Measurements from ENCODE around the gene RGS13.

The RGS13 gene, protein sequence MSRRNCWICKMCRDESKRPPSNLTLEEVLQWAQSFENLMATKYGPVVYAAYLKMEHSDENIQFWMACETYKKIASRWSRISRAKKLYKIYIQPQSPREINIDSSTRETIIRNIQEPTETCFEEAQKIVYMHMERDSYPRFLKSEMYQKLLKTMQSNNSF

DNA sequence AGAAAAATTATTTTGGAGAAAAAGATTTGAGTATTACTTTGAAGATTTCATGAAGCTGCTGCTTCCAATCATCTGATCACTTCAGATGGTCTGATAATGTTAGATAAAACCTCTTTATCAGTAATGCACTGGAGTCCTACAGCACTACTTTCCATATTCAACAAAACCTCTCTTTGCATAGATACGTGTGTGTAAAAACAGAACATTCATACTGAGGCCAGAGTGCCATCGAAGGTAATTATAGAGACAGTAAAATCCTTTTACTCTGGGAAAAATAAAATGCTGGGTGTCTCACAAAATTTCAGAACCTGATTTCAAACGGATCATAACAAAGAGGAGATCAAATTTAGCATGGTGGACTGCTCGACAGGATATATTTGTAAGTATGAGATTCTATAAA lies at the start of gene RGS13:
TSS of gene RGS13 (plus strand) at position 209 of the 400 bp plus-strand sequence. CDS start 8,188 bp downstream, outside the sequence.
- H3K9me3 ChIP-seq (ENCODE audit: control insufficient read depth, insufficient read depth, low read length) = no peaks in the 10 kb centered on the region
- peaks cover 7% of the 10 kb centered on the region for H3K4me1 ChIP-seq (ENCODE audit: insufficient read depth, low read length)
- no peaks in the 10 kb centered on the region for H3K36me3 ChIP-seq (ENCODE audit: insufficient read depth, low read length)
- H3K9ac ChIP-seq (ENCODE audit: low read depth, low read length) = no peak within 1 kb of the TSS

DNA sequence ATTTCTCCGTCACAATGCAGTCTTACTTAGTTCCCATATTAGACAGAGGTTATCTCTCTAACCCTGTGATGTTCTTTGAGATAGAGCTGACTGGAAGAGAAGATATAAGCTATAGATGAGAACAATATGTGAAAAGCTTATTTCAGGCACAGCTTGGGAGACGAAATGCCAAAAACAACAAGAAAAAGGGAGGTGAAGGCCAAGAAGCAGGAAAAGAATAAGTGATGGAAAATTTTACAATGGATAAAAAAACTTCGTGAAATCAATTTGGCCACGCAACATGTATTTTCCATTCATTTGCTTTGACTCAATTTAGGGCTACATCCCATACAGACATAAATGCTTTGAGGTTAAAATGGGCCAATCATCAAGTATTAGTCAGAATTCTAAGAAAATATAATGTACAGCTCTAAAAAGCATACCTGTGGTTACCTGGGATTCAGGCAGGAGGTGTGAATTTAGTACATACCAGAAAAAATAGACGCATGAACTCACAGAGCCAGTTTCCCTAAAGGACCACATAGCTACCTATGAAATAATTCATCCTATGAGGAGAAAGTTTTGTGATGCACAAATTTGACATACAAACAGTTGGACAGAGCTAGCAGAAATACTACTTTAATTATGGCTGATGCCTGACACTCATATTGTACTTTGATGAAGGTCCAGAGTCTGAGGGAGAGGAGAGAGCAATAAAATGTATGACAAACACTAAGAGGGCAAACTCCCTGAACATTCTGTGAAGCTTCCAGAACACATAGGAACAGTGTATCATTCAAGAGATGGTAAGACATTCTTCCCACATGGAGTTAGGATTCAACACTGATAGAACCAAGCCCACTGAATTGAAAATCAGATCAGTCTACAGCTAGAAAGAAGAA lies 48.3 kb upstream of the RGS13 start:
- Histone ChIP-seq H3K9me3 (ENCODE audit: control insufficient read depth, insufficient read depth, low read length) (no peaks in the 10 kb centered on the region), H3K4me1 (ENCODE audit: insufficient read depth, low read length) (no peaks in the 10 kb centered on the region), H3K9ac (ENCODE audit: low read depth, low read length) (no peak overlapping the region), H3K36me3 (ENCODE audit: insufficient read depth, low read length) (no peaks in the 10 kb centered on the region)

DNA sequence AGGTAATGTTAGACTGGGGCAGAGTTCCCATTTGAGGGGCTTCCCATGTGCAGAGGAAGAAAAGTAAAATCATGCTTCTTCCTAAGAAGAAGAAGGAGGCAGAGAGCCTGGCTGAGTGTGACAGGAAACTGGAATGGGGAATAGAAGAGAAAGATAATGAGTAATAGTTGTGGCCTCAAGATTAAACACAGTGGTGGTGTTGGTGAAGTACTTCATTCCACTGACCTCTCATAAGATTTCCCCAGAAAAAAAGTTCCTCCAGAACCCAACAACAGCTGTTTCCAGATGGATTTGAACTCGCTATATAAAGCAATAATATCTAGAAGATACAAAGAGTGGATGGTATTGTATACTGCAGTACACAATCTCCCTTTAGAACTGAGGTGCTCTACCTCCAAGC lies 47.4 kb upstream of the RGS13 start:
- Histone ChIP-seq H3K9ac (ENCODE audit: low read depth, low read length) (no peak overlapping the region), H3K36me3 (ENCODE audit: insufficient read depth, low read length) (no peaks in the 10 kb centered on the region), H3K9me3 (ENCODE audit: control insufficient read depth, insufficient read depth, low read length) (no peaks in the 10 kb centered on the region), H3K4me1 (ENCODE audit: insufficient read depth, low read length) (no peaks in the 10 kb centered on the region)

DNA sequence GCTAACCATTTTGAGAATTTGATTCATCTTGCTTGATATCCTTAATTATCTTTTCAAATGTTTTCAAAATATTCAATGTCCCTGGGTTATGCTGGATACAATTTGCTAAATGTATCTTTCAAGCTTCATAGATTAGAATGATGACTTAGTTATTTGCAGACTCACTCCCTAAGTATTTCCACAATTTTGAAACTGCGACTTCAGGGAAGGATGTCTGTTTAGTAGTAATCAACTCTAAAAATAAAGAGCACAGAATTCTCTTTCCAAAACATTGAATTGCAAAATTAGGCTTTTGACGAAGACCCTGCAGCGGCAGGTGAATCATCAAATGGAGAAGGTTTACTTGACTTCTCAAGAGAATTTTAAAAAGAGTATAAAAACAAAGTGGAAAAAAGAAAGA lies 46.1 kb upstream of the RGS13 start:
- Histone ChIP-seq H3K4me1 (ENCODE audit: insufficient read depth, low read length) (no peaks in the 10 kb centered on the region), H3K9me3 (ENCODE audit: control insufficient read depth, insufficient read depth, low read length) (no peaks in the 10 kb centered on the region), H3K9ac (ENCODE audit: low read depth, low read length) (no peak overlapping the region), H3K36me3 (ENCODE audit: insufficient read depth, low read length) (no peaks in the 10 kb centered on the region)

DNA sequence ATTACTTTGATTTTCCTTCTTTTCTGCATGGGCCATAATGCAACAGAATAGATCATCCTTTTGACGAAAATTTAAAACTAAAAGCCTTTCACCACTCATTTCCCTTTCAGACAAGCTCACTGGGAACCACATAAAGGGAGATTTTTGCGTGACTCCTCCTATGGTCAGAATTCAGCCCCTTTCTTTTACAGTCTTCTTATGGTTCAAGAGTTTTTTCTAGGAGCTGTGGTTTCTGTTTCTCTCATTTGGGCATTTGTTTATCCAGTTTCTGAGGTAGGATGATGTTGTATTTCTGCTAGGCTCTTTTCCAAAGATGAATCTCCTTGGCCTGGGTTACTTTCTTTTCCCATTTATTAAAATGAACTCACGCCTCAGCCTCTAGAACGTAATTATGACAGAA lies 43.4 kb upstream of the RGS13 start:
- H3K36me3 ChIP-seq (ENCODE audit: insufficient read depth, low read length) = no peaks in the 10 kb centered on the region
- H3K9me3 ChIP-seq (ENCODE audit: control insufficient read depth, insufficient read depth, low read length) = no peaks in the 10 kb centered on the region
- H3K9ac ChIP-seq (ENCODE audit: low read depth, low read length) = no peak overlapping the region
- H3K4me1 ChIP-seq (ENCODE audit: insufficient read depth, low read length) = no peaks in the 10 kb centered on the region

DNA sequence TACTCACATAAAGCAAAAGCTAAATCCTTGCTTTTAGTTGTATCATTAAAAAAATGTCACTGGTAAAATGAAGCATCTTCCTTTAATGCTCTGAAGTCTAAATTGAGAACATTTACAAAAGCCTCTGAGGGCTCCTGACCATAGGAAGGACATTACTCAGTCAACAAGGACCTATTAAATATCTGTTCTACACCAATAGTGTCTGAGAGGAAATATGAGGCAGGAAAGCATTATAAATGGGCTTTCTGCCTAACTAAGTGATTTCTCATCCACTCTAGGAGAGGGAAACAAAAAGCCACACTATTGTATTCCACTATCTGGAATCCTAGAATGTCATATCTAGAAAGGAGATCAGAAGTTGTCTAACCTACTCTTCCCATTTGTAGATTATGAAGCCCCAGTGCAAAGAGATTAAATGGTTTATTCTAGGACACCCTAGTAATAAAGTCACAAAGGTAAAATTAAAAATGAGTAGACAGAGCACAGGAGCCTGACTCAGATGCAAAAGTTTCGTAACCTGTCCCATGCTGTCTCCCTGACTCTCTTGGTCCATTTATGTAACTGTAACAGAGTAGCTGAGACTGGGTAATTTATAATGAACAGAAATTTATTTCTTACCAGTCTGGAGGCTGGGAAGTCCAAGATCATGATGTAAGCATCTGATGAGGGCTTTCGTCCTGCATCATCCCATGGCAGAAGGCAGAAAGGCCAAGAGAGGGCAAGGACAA lies 42.8 kb upstream of the RGS13 start:
- H3K9me3 ChIP-seq (ENCODE audit: control insufficient read depth, insufficient read depth, low read length) = no peaks in the 10 kb centered on the region
- H3K4me1 ChIP-seq (ENCODE audit: insufficient read depth, low read length) = no peaks in the 10 kb centered on the region
- H3K9ac ChIP-seq (ENCODE audit: low read depth, low read length) = no peak overlapping the region
- no peaks in the 10 kb centered on the region for H3K36me3 ChIP-seq (ENCODE audit: insufficient read depth, low read length)

DNA sequence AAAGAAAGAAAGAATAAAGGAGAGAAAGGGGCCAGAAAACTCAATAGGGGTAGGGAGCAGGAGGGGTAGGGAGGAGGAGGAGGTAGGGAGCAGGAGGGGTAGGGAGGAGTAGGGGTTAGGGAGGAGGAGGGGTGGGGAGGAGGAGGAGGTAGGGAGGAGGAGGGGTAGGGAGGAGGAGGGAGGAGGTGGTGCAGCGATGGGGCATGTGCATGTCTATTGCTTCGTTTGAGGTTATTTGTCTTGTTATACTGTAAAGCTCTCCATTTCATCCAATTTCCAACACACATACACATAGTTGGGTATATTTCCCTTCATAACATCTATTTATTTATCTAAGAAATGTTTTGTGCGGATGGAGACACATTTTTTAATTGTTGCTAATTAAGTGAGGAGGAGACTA lies 40.6 kb upstream of the RGS13 start:
- Histone ChIP-seq H3K9ac (ENCODE audit: low read depth, low read length) (no peak overlapping the region), H3K36me3 (ENCODE audit: insufficient read depth, low read length) (no peaks in the 10 kb centered on the region), H3K9me3 (ENCODE audit: control insufficient read depth, insufficient read depth, low read length) (no peaks in the 10 kb centered on the region), H3K4me1 (ENCODE audit: insufficient read depth, low read length) (no peaks in the 10 kb centered on the region)

DNA sequence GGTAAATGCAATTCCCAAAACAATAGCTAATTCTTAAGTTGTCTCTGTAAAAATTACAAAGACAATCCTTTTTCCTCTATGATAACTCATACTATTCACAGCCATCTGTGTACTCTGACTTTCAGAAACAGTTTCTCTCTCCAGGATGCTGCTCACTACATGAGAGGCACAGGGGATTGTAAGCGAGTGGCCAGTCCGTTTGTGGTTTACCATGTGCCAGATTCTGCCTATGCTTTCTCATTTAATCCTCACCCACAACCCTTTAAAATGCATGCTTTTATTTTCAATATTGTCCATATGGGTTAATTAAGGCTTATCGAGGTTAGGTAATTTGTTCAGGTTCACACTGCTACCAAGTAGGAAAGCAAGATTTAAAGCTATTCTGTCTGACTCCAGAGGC lies 37.4 kb upstream of the RGS13 start:
- no peaks in the 10 kb centered on the region for H3K36me3 ChIP-seq (ENCODE audit: insufficient read depth, low read length)
- no peaks in the 10 kb centered on the region for H3K4me1 ChIP-seq (ENCODE audit: insufficient read depth, low read length)
- H3K9me3 ChIP-seq (ENCODE audit: control insufficient read depth, insufficient read depth, low read length) = no peaks in the 10 kb centered on the region
- no peak overlapping the region for H3K9ac ChIP-seq (ENCODE audit: low read depth, low read length)

DNA sequence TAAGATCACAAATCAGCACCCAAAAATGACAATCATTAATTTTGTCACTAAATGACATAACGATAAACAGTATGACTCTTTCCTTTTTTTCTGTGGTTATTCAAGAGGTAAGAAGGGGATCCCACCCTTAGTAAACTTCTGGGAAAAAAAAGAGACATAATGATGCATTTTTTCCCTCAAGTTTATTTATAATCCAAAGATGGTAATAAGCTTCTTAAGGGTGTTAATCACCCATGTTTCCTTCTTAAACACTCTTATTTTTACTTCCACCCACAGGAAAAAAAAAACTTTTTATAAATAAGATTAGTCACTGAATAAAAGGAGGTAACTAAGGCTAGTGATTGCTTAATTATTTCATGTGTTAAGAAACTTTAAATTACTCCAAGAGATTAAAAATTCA lies 35.7 kb upstream of the RGS13 start:
- no peaks in the 10 kb centered on the region for H3K9me3 ChIP-seq (ENCODE audit: control insufficient read depth, insufficient read depth, low read length)
- no peaks in the 10 kb centered on the region for H3K36me3 ChIP-seq (ENCODE audit: insufficient read depth, low read length)
- H3K9ac ChIP-seq (ENCODE audit: low read depth, low read length) = no peak overlapping the region
- no peaks in the 10 kb centered on the region for H3K4me1 ChIP-seq (ENCODE audit: insufficient read depth, low read length)

DNA sequence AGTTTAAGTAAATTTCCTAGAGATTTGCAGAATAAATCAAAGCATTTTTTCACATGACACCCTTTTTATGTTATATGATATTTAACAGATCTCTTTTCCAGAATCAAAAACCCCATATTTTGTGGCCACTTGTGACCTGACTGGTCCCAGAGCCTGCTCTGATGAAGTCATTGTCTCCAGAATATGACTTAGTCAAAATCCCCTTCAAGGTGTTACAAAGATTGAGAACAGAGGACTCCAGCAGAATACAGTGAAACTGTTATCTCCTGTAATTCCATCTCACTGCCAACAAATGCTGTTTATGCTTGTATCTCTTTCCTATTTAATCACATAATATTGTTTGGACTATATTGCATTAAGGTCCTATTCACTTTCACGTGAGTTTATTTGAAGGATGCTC lies 34.8 kb upstream of the RGS13 start:
- Histone ChIP-seq H3K4me1 (ENCODE audit: insufficient read depth, low read length) (no peaks in the 10 kb centered on the region), H3K36me3 (ENCODE audit: insufficient read depth, low read length) (no peaks in the 10 kb centered on the region), H3K9ac (ENCODE audit: low read depth, low read length) (no peak overlapping the region), H3K9me3 (ENCODE audit: control insufficient read depth, insufficient read depth, low read length) (no peaks in the 10 kb centered on the region)

DNA sequence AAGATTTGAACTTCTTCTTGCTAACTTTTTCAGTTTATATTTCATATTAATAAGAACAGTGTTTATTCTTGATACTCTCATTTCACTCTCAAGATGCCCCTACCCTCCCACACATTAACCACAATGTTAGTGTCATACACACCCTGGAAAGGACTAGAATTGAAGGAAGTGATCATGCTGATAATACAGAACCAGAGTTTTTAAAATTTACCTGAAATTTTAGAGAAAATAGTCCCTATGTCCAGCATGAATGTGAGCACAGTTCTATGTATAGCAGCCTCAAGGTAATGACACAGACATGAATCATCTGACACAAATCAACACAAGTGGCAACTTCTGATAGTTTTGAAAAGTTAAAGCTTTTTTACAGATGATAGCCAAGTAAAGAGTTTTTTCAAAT lies 34.4 kb upstream of the RGS13 start:
- Histone ChIP-seq H3K9me3 (ENCODE audit: control insufficient read depth, insufficient read depth, low read length) (no peaks in the 10 kb centered on the region), H3K4me1 (ENCODE audit: insufficient read depth, low read length) (no peaks in the 10 kb centered on the region), H3K9ac (ENCODE audit: low read depth, low read length) (no peak overlapping the region), H3K36me3 (ENCODE audit: insufficient read depth, low read length) (no peaks in the 10 kb centered on the region)

DNA sequence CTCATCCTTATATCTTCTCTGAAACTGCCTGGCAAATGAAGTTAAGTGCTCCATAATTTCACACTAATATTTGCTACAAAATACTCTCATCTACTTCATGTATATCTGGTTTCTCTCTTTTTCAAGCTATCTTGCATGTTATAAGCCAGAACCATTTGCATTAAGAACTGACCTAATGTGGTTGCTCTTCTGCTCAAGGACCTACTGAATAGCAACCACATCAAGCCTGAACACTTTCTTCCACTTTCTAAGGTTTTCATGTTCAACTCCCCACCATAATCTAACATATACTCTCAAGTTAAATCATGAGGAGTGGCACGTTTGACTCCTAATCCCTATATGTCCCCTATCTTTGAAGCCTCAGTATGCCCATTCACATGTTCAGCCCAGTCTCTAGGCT lies 33.2 kb upstream of the RGS13 start:
- Histone ChIP-seq H3K9me3 (ENCODE audit: control insufficient read depth, insufficient read depth, low read length) (no peaks in the 10 kb centered on the region), H3K4me1 (ENCODE audit: insufficient read depth, low read length) (no peaks in the 10 kb centered on the region), H3K9ac (ENCODE audit: low read depth, low read length) (no peak overlapping the region), H3K36me3 (ENCODE audit: insufficient read depth, low read length) (no peaks in the 10 kb centered on the region)

DNA sequence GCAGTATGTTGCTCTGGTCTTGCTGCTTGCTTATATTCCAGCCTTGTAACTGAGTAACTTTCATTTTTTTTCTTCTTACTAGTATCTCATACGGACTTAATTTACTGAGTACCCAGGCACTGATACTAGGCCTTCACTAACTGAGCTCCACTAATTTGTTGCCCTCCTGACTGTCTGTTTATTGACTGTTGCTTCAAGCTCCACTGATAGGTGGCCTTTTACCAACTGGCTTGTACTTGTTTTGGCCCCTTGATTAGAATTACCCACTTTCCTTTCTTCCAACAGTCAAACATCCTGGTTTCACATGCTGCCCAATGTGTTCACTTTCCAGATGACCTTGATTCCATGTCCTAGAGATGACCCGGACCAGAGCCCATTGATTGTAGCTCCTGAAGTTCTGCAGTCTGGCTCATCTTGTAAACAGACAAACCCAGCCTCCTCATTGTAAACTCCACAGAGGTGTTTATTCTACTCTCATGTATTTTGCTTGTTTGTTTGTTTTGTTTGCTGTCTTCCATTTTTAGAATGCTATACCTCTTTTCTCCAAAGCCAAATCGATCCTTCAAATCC lies 32.6 kb upstream of the RGS13 start:
- no peaks in the 10 kb centered on the region for H3K4me1 ChIP-seq (ENCODE audit: insufficient read depth, low read length)
- no peaks in the 10 kb centered on the region for H3K9me3 ChIP-seq (ENCODE audit: control insufficient read depth, insufficient read depth, low read length)
- no peak overlapping the region for H3K9ac ChIP-seq (ENCODE audit: low read depth, low read length)
- no peaks in the 10 kb centered on the region for H3K36me3 ChIP-seq (ENCODE audit: insufficient read depth, low read length)

DNA sequence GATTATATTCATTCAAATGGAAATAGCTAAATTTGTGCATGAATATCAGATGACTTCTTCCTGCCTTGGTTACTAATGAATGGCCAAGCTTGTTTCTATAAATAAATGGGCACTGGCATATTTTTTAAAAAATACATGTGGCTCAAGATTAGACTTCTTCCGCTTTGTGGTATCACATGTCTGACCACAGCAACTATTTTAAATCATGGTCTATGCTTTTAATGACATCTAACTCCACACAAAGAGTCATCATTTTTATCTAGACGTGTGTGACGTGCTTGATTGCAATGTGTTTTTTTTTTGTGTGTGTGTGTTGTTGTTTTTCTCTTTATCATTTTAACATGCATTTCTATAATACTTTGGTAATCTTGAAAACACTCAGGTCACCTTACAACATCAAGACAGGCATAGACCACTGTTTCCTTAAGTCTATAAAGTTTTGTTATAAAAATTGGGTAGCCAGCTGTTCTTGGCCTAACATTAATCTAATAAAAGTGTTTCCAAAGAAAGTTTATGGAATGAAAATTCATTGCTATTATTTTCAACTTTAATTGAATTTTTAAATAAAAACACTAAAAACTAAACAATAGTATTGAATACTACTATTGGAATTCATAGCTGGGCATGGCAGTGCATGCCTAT lies 30.8 kb upstream of the RGS13 start:
- Histone ChIP-seq H3K4me1 (ENCODE audit: insufficient read depth, low read length) (no peaks in the 10 kb centered on the region), H3K9ac (ENCODE audit: low read depth, low read length) (no peak overlapping the region), H3K9me3 (ENCODE audit: control insufficient read depth, insufficient read depth, low read length) (no peaks in the 10 kb centered on the region), H3K36me3 (ENCODE audit: insufficient read depth, low read length) (no peaks in the 10 kb centered on the region)

Data from ES-I3 (cell line).